Keratinocyte (primary cell): ENCODE data around the gene SIPA1L2.

ENCODE experiments used
- CTCF ChIP-seq, 3 experiments: IDR thresholded peaks in 1 of 3; conservative IDR thresholded peaks in 1 of 3; optimal IDR thresholded peaks in 1 of 3; 2 replicates in 2 of 3; 3 replicates in 1 of 3; pipeline versions ENCODE3 to v1.5.1; 2011; ENCODE audit warnings: low read length in 3 of 3, mild to moderate bottlenecking in 3 of 3, moderate library complexity in 2 of 3, control low read depth in 1 of 3, inconsistent platforms in 1 of 3; ENCODE audit not compliant: insufficient read depth in 2 of 3; ENCODE audit errors: extremely low read depth in 1 of 3
- EZH2 ChIP-seq: IDR thresholded peaks from one replicate; pipeline ENCODE4 v1.6.1; 2012; ENCODE audit warnings: inconsistent platforms, mild to moderate bottlenecking, low read length, moderate library complexity

- TF ChIP-seq CTCF (optimal IDR thresholded peaks at IDR 0.05 in 1 of 3, IDR thresholded peaks at IDR 0.05 in 1 of 3, conservative IDR thresholded peaks at IDR 0.05 in 1 of 3; ENCODE audit: extremely low read depth in 1 of 3, insufficient read depth in 2 of 3, low read length in 3 of 3) = no peak
- no peak for TF ChIP-seq EZH2
These were observed 19.6 kb downstream of the SIPA1L2 start for GRCh38 chr1:232610192-232610901.
